Kidney (tissue), 14 donors: ENCODE results near the gene ZCCHC7. TPM values are rescaled to one million over a fixed set of nuclear protein-coding genes. Genes with fewer than 3 reads are reported as not detected.

Source experiments
- DNase-seq, 5 donors: peaks; one replicate each; pipeline ENCODE4 v3.0.0-alpha.2; 2013 to 2020
- FAIRE-seq: peaks from 2 replicates; lab custom pipeline; 2012; peaks lifted over from hg19 to GRCh38; lab: Jason Lieb, UNC
- H3K27ac ChIP-seq, 2 donors: one replicate each; pipeline ENCODE4 v1.7.0; 2013; ENCODE audit warnings: low read depth in 2 of 2, low read length in 2 of 2, inconsistent platforms in 1 of 2
- H3K27me3 ChIP-seq: one replicate; pipeline ENCODE4 v1.7.1; 2013; ENCODE audit warnings: low read length, inconsistent platforms; ENCODE audit not compliant: control insufficient read depth, insufficient read depth
- H3K36me3 ChIP-seq, 3 donors: one replicate each; pipeline versions ENCODE4 v1.7.0 to v1.7.1; 2013; ENCODE audit warnings: low read length in 3 of 3, control low read depth in 1 of 3, inconsistent platforms in 1 of 3; ENCODE audit not compliant: insufficient read depth in 3 of 3, control insufficient read depth in 2 of 3
- H3K4me1 ChIP-seq, 3 donors: one replicate each; pipeline versions ENCODE4 v1.7.0 to v1.7.1; 2013; ENCODE audit warnings: low read length in 3 of 3, inconsistent platforms in 1 of 3, low read depth in 1 of 3; ENCODE audit not compliant: control insufficient read depth in 2 of 3, insufficient read depth in 2 of 3
- H3K4me3 ChIP-seq, 3 donors: one replicate each; pipeline versions ENCODE4 v1.7.0 to v1.8.1; 2013; ENCODE audit warnings: low read length in 3 of 3, control low read depth in 1 of 3, inconsistent platforms in 1 of 3
- H3K9ac ChIP-seq, 3 donors: one replicate each; pipeline versions ENCODE4 v1.7.0 to v1.7.1; 2013; ENCODE audit warnings: low read length in 3 of 3, control low read depth in 1 of 3, inconsistent platforms in 1 of 3
- H3K9me3 ChIP-seq, 3 donors: one replicate each; pipeline versions ENCODE4 v1.7.0 to v1.7.1; 2013; ENCODE audit warnings: low read length in 3 of 3, control low read depth in 1 of 3, inconsistent platforms in 1 of 3; ENCODE audit not compliant: control insufficient read depth in 2 of 3, insufficient read depth in 1 of 3
- CTCF ChIP-seq: IDR thresholded peaks from 3 replicates; pipeline ENCODE4 v1.5.1; 2012; ENCODE audit warnings: mild to moderate bottlenecking, moderate library complexity, borderline replicate concordance; ENCODE audit not compliant: insufficient read depth; ENCODE audit errors: extremely low read depth
- intact Hi-C: fragments of 100-400 bp; cut with DNase I; formaldehyde crosslinking; loops from one replicate; pipeline ENCODE4 v1.11.1; 2022
- polyA plus RNA-seq: library from polyadenylated mRNA; stranded (reverse); fragments of 350-450 nt; fragmentation: Illumina TruSeq; extraction: RNeasy Lipid Tissue Mini Kit (QIAGEN cat#74804); gene quantifications from one replicate; pipeline ENCODE4 v1.2.3, GENCODE V29; 2014; ENCODE audit warnings: low read depth, low replicate concordance; ENCODE audit not compliant: insufficient read depth
- total RNA-seq: library from RNA; stranded (reverse); fragmentation: NEBNext Ultra II Directional; extraction: Animal tissue kit (Norgen Biotek cat#: 25700); gene quantifications from one replicate; pipeline ENCODE4 v1.2.1, GENCODE V29; 2021
- donor health status: control.
- donor health status: control.
- donor health status: control.
- donor health status: control.
- donor health status: control.
- donor health status: DM: yes; HTN: yes; CAD: no.
- donor health status: Normal renal cell carcinoma (clear cell type).

Gene ZCCHC7
- total and polyA plus RNA-seq, 2 donors from 2014 or later: 7.2 to 22.3 TPM

GRCh38 chr9:37209431-37210386 lies 89.3 kb downstream of the ZCCHC7 start:
- H3K9me3 ChIP-seq: no peaks in the 10 kb centered on the region
- FAIRE-seq: no peak
- no peak overlapping the region for H3K4me3 ChIP-seq
- DNase-seq: no peak
- H3K36me3 ChIP-seq: no peaks in the 10 kb centered on the region
- H3K27ac ChIP-seq: no peak overlapping the region
- no peak overlapping the region for H3K9ac ChIP-seq
- H3K4me1 ChIP-seq: no peaks in the 10 kb centered on the region
- no peaks in the 10 kb centered on the region for H3K27me3 ChIP-seq
- intact Hi-C loops: no loop called here
- no peak for TF ChIP-seq CTCF

GRCh38 chr9:37210737-37211523 lies 90.6 kb downstream of the ZCCHC7 start:
- no peak for FAIRE-seq
- TF ChIP-seq CTCF: no peak

GRCh38 chr9:37212435-37212834 lies 92.1 kb downstream of the ZCCHC7 start:
- DNase-seq: no peak
- TF ChIP-seq CTCF: no peak
- H3K4me3 ChIP-seq: no peak overlapping the region

More at GRCh38 chr9:37210737-37211523, 90.6 kb downstream of the ZCCHC7 start:
- Histone ChIP-seq H3K9me3 (no peaks in the 10 kb centered on the region), H3K27me3 (no peaks in the 10 kb centered on the region), H3K4me3 (no peak overlapping the region), H3K36me3 (no peaks in the 10 kb centered on the region), H3K4me1 (no peaks in the 10 kb centered on the region), H3K9ac (no peak overlapping the region), H3K27ac (no peak overlapping the region)
- no peak for DNase-seq
- intact Hi-C loops: no loop called here

More at GRCh38 chr9:37212435-37212834, 92.1 kb downstream of the ZCCHC7 start:
- no peak overlapping the region for H3K27ac ChIP-seq
- FAIRE-seq: no peak
- H3K36me3 ChIP-seq: no peaks in the 10 kb centered on the region
- no peaks in the 10 kb centered on the region for H3K4me1 ChIP-seq
- no peaks in the 10 kb centered on the region for H3K9me3 ChIP-seq
- no peak overlapping the region for H3K9ac ChIP-seq
- intact Hi-C loops: no loop called here
- no peaks in the 10 kb centered on the region for H3K27me3 ChIP-seq
